Measurements from ENCODE around the gene CMTM4. TPM values are rescaled to one million over a fixed set of nuclear protein-coding genes. Genes with fewer than 3 reads are reported as not detected.
A peak's percentile ranks its signal among the peaks of the same experiment; 100 is the strongest.
"Not testable (repeated sequence)": the region's sequence is repeated elsewhere in the genome, so short reads cannot be mapped to it uniquely, and the experiment has no call there.

CMTM4 gene
- total and polyA plus RNA-seq, 3 experiments from 2014 or later = 0.20 to 4.4 (median 4.1) TPM

GRCh38 chr16:66690106-66690847 lies 6.3 kb downstream of the CMTM4 start:
- Mint-ChIP-seq H3K9me3 (no peaks in the 10 kb centered on the region), H3K4me3 (no peak overlapping the region), H3K27me3 (peaks cover 5 to 12% of the 10 kb centered on the region in 2 donors), H3K36me3 (no peaks in the 10 kb centered on the region), H3K4me1 (peaks cover 2 to 4% (median 4%) of the 10 kb centered on the region in 3 donors), H3K27ac (peak overlapping the region in 1 of 8 donors; percentile 14)
- Histone ChIP-seq H3K27ac (ENCODE audit: low read depth, low read length) (no peak overlapping the region), H3K36me3 (ENCODE audit: insufficient read depth, low read length) (no peaks in the 10 kb centered on the region), H3K4me1 (ENCODE audit: insufficient read depth, low read length) (peaks cover 2% of the 10 kb centered on the region), H3K9me3 (ENCODE audit: low read length) (no peaks in the 10 kb centered on the region), H3K4me3 (ENCODE audit: low read length) (no peak overlapping the region), H3K27me3 (ENCODE audit: insufficient read depth, low read length, poor library complexity, severe bottlenecking) (no peaks in the 10 kb centered on the region)
- ChIA-PET CTCF (interaction anchor here (0.6 kb wide), 1 partner anchor 39 kb away, joined by 3 read pairs; no protein-coding TSS in a partner anchor), POLR2A (no interaction called here)
- no peak for DNase-seq

DNA sequence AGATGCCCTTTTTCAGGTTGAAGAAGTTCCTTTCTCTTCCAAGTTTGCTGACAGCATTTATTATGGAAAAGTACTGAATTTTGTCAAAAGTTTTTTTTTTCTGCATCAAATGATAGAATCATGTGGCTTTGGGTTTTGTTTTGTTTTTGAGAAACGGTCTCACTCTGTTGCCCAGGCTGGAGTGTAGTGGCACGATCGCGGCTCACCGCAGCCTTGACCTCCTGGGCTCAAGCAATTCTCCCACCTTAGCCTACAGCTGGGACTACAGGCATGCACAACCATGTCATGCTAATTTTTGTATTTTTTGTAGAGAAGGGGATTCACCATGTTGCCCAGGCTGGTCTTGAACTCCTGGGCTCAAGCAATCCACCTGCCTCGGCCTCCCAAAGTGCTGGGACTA lies 7.3 kb downstream of the CMTM4 start:
- H3K4me1 ChIP-seq (ENCODE audit: insufficient read depth, low read length) = no peaks in the 10 kb centered on the region
- no peak for DNase-seq
- no peaks in the 10 kb centered on the region for H3K27me3 ChIP-seq (ENCODE audit: insufficient read depth, low read length, poor library complexity, severe bottlenecking)
- POLR2A ChIA-PET = no interaction called here
- no peak overlapping the region for H3K27ac Mint-ChIP-seq
- no peaks in the 10 kb centered on the region for H3K9me3 Mint-ChIP-seq
- no peaks in the 10 kb centered on the region for H3K36me3 Mint-ChIP-seq
- no peak overlapping the region for H3K4me3 ChIP-seq (ENCODE audit: low read length)
- H3K4me1 Mint-ChIP-seq = no peaks in the 10 kb centered on the region
- no peaks in the 10 kb centered on the region for H3K9me3 ChIP-seq (ENCODE audit: low read length)
- peaks cover 5 to 10% of the 10 kb centered on the region in 2 donors for H3K27me3 Mint-ChIP-seq
- CTCF ChIA-PET = no interaction called here
- H3K27ac ChIP-seq (ENCODE audit: low read depth, low read length) = no peak overlapping the region
- no peak overlapping the region for H3K4me3 Mint-ChIP-seq
- no peaks in the 10 kb centered on the region for H3K36me3 ChIP-seq (ENCODE audit: insufficient read depth, low read length)

DNA sequence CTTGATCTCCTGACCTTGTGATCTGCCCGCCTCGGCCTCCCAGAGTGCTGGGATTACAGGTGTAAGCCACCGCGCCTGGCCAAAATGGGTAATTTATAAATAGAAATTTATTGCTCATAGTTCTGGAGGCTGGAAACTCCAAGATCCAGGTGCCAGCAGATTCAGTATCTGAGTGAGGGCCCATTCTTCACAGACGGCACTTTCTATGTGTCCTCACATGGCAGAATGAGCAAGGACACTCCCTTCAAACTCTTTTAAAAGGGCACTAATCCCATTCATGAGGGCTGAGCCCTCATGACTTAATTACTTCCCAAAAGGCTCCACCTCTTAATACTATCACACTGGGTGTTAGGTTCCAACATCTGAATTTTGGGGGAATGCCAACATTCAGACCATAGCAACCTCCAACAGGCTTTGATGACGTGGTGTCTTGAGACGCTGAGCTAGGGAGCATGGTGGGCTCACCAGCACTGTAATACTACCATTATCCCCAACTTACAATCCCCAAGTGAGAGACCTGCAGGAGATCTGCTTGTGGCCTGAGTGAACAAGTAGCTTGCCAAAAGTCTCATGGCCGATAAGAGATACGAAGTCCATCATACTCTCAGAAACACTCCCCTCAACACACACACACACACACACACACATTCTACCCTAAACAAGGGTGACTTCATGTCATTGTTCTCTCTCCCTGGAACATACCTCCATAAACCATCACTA lies 8.5 kb downstream of the CMTM4 start:
- DNase-seq = no peak
- H3K36me3 Mint-ChIP-seq = no peaks in the 10 kb centered on the region
- H3K9me3 Mint-ChIP-seq = no peaks in the 10 kb centered on the region
- no peak overlapping the region for H3K4me3 ChIP-seq (ENCODE audit: low read length)
- no peaks in the 10 kb centered on the region for H3K36me3 ChIP-seq (ENCODE audit: insufficient read depth, low read length)
- ChIA-PET CTCF (no interaction called here), POLR2A (interaction anchor here (0.6 kb wide), 1 partner anchor 80 kb away, joined by 10 read pairs; no protein-coding TSS in a partner anchor)
- no peak overlapping the region for H3K4me3 Mint-ChIP-seq
- H3K4me1 Mint-ChIP-seq = no peaks in the 10 kb centered on the region
- no peaks in the 10 kb centered on the region for H3K27me3 ChIP-seq (ENCODE audit: insufficient read depth, low read length, poor library complexity, severe bottlenecking)
- no peak overlapping the region for H3K27ac ChIP-seq (ENCODE audit: low read depth, low read length)
- no peaks in the 10 kb centered on the region for H3K4me1 ChIP-seq (ENCODE audit: insufficient read depth, low read length)
- H3K9me3 ChIP-seq (ENCODE audit: low read length) = no peaks in the 10 kb centered on the region
- H3K27me3 Mint-ChIP-seq = peaks cover 1 to 10% of the 10 kb centered on the region in 2 donors
- no peak overlapping the region for H3K27ac Mint-ChIP-seq

- H3K27ac ChIP-seq (ENCODE audit: low read depth, low read length); H3K9me3 Mint-ChIP-seq; DNase-seq; H3K4me1 Mint-ChIP-seq; H3K4me3 Mint-ChIP-seq; H3K9me3 ChIP-seq (ENCODE audit: low read length); H3K4me3 ChIP-seq (ENCODE audit: low read length); H3K4me1 ChIP-seq (ENCODE audit: insufficient read depth, low read length); H3K27ac Mint-ChIP-seq; POLR2A ChIA-PET; H3K27me3 ChIP-seq (ENCODE audit: insufficient read depth, low read length, poor library complexity, severe bottlenecking); H3K27me3 Mint-ChIP-seq; H3K36me3 ChIP-seq (ENCODE audit: insufficient read depth, low read length); H3K36me3 Mint-ChIP-seq: not testable (repeated sequence)
- CTCF ChIA-PET = interaction anchor here (0.7 kb wide), 1 partner anchor 1508 kb away, joined by 3 read pairs; no protein-coding TSS in a partner anchor
Observed at GRCh38 chr16:66685501-66686115, 10.9 kb downstream of the CMTM4 start.

DNA sequence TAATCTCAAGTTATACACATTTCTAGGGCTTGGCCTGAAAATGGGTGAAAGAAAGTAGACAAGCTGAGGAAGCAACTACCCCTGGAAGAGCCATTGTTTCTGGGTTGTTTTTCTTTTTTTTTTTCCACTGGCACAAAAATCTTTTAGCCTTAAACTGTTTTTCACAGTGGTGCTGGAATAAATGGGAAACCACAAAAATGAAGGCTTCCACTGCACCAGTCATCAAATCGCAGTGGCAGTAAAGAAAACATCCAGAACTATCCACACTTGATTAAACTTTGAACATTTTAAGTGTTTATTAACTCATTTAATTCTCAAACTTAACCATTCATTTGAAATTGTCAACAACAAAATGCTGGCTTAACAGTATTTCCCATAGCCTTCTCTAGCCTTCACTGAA lies 14.3 kb downstream of the CMTM4 start:
- Histone ChIP-seq H3K4me1 (ENCODE audit: insufficient read depth, low read length) (no peaks in the 10 kb centered on the region), H3K4me3 (ENCODE audit: low read length) (no peak overlapping the region), H3K27me3 (ENCODE audit: insufficient read depth, low read length, poor library complexity, severe bottlenecking) (no peaks in the 10 kb centered on the region), H3K9me3 (ENCODE audit: low read length) (no peaks in the 10 kb centered on the region), H3K36me3 (ENCODE audit: insufficient read depth, low read length) (no peaks in the 10 kb centered on the region), H3K27ac (ENCODE audit: low read depth, low read length) (no peak overlapping the region)
- no peak for DNase-seq
- ChIA-PET CTCF (no interaction called here), POLR2A (no interaction called here)
- no peaks in the 10 kb centered on the region for H3K4me1 Mint-ChIP-seq
- H3K4me3 Mint-ChIP-seq = no peak overlapping the region
- H3K27me3 Mint-ChIP-seq = no peaks in the 10 kb centered on the region
- no peak overlapping the region for H3K27ac Mint-ChIP-seq
- no peaks in the 10 kb centered on the region for H3K36me3 Mint-ChIP-seq
- no peaks in the 10 kb centered on the region for H3K9me3 Mint-ChIP-seq

- no peaks in the 10 kb centered on the region for H3K4me1 Mint-ChIP-seq
- POLR2A ChIA-PET = no interaction called here
Observed at GRCh38 chr16:66681676-66682075, 14.9 kb downstream of the CMTM4 start.

GRCh38 chr16:66678337-66678736 lies 18.2 kb downstream of the CMTM4 start:
- Mint-ChIP-seq H3K36me3 (no peaks in the 10 kb centered on the region), H3K9me3 (no peaks in the 10 kb centered on the region), H3K27me3 (no peaks in the 10 kb centered on the region), H3K27ac (no peak overlapping the region), H3K4me3 (no peak overlapping the region), H3K4me1 (no peaks in the 10 kb centered on the region)
- no peak overlapping the region for H3K27ac ChIP-seq (ENCODE audit: low read depth, low read length)
- no peak for DNase-seq
- no peaks in the 10 kb centered on the region for H3K9me3 ChIP-seq (ENCODE audit: low read length)
- no peaks in the 10 kb centered on the region for H3K27me3 ChIP-seq (ENCODE audit: insufficient read depth, low read length, poor library complexity, severe bottlenecking)
- no peak overlapping the region for H3K4me3 ChIP-seq (ENCODE audit: low read length)
- no peaks in the 10 kb centered on the region for H3K36me3 ChIP-seq (ENCODE audit: insufficient read depth, low read length)
- ChIA-PET CTCF (no interaction called here), POLR2A (no interaction called here)
- no peaks in the 10 kb centered on the region for H3K4me1 ChIP-seq (ENCODE audit: insufficient read depth, low read length)

More at GRCh38 chr16:66681676-66682075, 14.9 kb downstream of the CMTM4 start:
- Histone ChIP-seq H3K27ac (ENCODE audit: low read depth, low read length) (no peak overlapping the region), H3K4me3 (ENCODE audit: low read length) (no peak overlapping the region), H3K27me3 (ENCODE audit: insufficient read depth, low read length, poor library complexity, severe bottlenecking) (no peaks in the 10 kb centered on the region), H3K36me3 (ENCODE audit: insufficient read depth, low read length) (no peaks in the 10 kb centered on the region), H3K4me1 (ENCODE audit: insufficient read depth, low read length) (no peaks in the 10 kb centered on the region), H3K9me3 (ENCODE audit: low read length) (no peaks in the 10 kb centered on the region)
- CTCF ChIA-PET = no interaction called here
- no peak overlapping the region for H3K4me3 Mint-ChIP-seq
- DNase-seq = no peak
- no peaks in the 10 kb centered on the region for H3K9me3 Mint-ChIP-seq
- no peaks in the 10 kb centered on the region for H3K27me3 Mint-ChIP-seq
- no peaks in the 10 kb centered on the region for H3K36me3 Mint-ChIP-seq
- H3K27ac Mint-ChIP-seq = no peak overlapping the region

DNA sequence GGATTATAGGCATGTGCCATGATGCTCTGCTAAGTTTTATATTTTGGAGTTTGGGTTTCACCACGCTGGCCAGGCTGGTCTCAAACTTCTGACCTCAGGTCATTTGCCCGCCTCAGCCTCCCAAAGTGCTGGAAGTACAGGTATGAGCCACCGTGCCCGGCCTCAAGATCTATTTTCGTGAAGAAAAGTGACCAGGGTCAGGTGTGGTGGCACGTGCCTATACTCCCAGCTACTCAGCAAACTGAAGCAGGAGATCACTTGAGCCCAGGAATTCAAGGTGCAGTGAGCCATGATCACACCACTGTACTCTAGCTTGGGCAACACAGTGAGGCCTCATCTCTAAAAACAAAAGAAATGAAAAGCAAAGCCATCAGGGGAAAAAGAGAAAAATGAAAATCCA lies 18.7 kb downstream of the CMTM4 start:
- no peaks in the 10 kb centered on the region for H3K27me3 Mint-ChIP-seq
- H3K27me3 ChIP-seq (ENCODE audit: insufficient read depth, low read length, poor library complexity, severe bottlenecking) = no peaks in the 10 kb centered on the region
- no peaks in the 10 kb centered on the region for H3K9me3 ChIP-seq (ENCODE audit: low read length)
- no peaks in the 10 kb centered on the region for H3K9me3 Mint-ChIP-seq
- H3K4me1 ChIP-seq (ENCODE audit: insufficient read depth, low read length) = no peaks in the 10 kb centered on the region
- ChIA-PET POLR2A (no interaction called here), CTCF (no interaction called here)
- no peaks in the 10 kb centered on the region for H3K36me3 ChIP-seq (ENCODE audit: insufficient read depth, low read length)
- H3K4me3 Mint-ChIP-seq = no peak overlapping the region
- DNase-seq = no peak
- H3K36me3 Mint-ChIP-seq = no peaks in the 10 kb centered on the region
- no peak overlapping the region for H3K27ac ChIP-seq (ENCODE audit: low read depth, low read length)
- no peak overlapping the region for H3K4me3 ChIP-seq (ENCODE audit: low read length)
- H3K4me1 Mint-ChIP-seq = no peaks in the 10 kb centered on the region
- H3K27ac Mint-ChIP-seq = peak overlapping the region in 1 of 8 donors; percentile 79

All from CD8-positive, alpha-beta memory T cell (primary cell).